K562 (cell line): Measurements from ENCODE around the gene LAPTM4A. TPM values are rescaled to one million over a fixed set of nuclear protein-coding genes. Genes with fewer than 3 reads are reported as not detected.

Source experiments
- ATAC-seq: fragments of 200-7000 bp; cut with Tn5 transposase; 3 replicates; pipeline ENCODE4 v1.9.1; 2020; ENCODE audit warnings: moderate library complexity
- BruUV-seq: library from RNA; stranded (reverse); fragments of 400-500 nt; replicated peaks from 2 replicates; lab custom pipeline; 2021; lab: Mats Ljungman, UMichigan
- CTCF ChIA-PET: fragments of 300-600 bp; formaldehyde crosslinking; extraction: SDS; loops from one replicate; lab custom pipeline; 2021; ENCODE audit warnings: low intra/inter-chr PET ratio; lab: Yijun Ruan, JAX
- POLR2A ChIA-PET: fragments of 300-600, 350-650 bp; sonication (Branson Sonifier 250); formaldehyde crosslinking; extraction: SDS; loops from one replicate; lab custom pipeline; 2021; ENCODE audit warnings: antibody characterized with exemption, inconsistent platforms; lab: Yijun Ruan, JAX
- DNase-seq, 4 experiments: peaks; one replicate each; pipeline versions ENCODE4 v3.0.0 to v3.0.0-alpha.2; 2011 to 2018; ENCODE audit warnings: low spot score in 3 of 4, mixed read lengths in 3 of 4; ENCODE audit errors: extremely low read depth in 1 of 4
- FAIRE-seq: peaks from 2 replicates; lab custom pipeline; 2011; peaks lifted over from hg19 to GRCh38; lab: Jason Lieb, UNC
- H2AFZ ChIP-seq: 2 replicates; pipeline ENCODE4 v1.6.0; 2011; ENCODE audit warnings: low read depth, low read length, control low read depth, inconsistent platforms
- H3K27ac ChIP-seq: fragments of 200-600 bp; 3 replicates; pipeline ENCODE4 v1.8.0; 2011; ENCODE audit warnings: low read depth, mild to moderate bottlenecking, control low read depth, inconsistent platforms, low read length, moderate library complexity, mixed read lengths; ENCODE audit errors: extremely low read depth
- H3K27me3 ChIP-seq, 2 experiments: fragments of 300-600 bp in 1 of 2; 2 replicates in 1 of 2; 3 replicates in 1 of 2; pipeline versions ENCODE4 v1.6.0 to v1.8.0; 2011; ENCODE audit warnings: inconsistent platforms in 2 of 2, low read length in 2 of 2, mild to moderate bottlenecking in 1 of 2, mixed read lengths in 1 of 2, moderate library complexity in 1 of 2; ENCODE audit not compliant: control insufficient read depth in 2 of 2, insufficient read depth in 2 of 2
- H3K36me3 ChIP-seq: fragments of 300-600 bp; 3 replicates; pipeline ENCODE4 v1.8.0; 2011; ENCODE audit warnings: mild to moderate bottlenecking, low read length, inconsistent platforms; ENCODE audit not compliant: control insufficient read depth, insufficient read depth
- H3K4me1 ChIP-seq, 2 experiments: fragments of 200-600 bp in 1 of 2; replicated peaks in 1 of 2; 2 replicates in 1 of 2; 3 replicates in 1 of 2; pipeline versions ENCODE4 v1.5.1 to v1.8.0; 2011; ENCODE audit warnings: inconsistent platforms in 2 of 2, low read length in 2 of 2, mild to moderate bottlenecking in 1 of 2, mixed read lengths in 1 of 2, moderate library complexity in 1 of 2; ENCODE audit not compliant: control insufficient read depth in 2 of 2, insufficient read depth in 2 of 2
- H3K4me2 ChIP-seq: 2 replicates; pipeline ENCODE4 v1.6.1; 2011; ENCODE audit warnings: low read length, control low read depth, inconsistent platforms, mixed read lengths; ENCODE audit not compliant: insufficient read depth
- H3K4me3 ChIP-seq: fragments of 200-600 bp; sonication (generic), shearing (Covaris generic); 2 replicates; pipeline ENCODE4 v1.5.1; 2016; ENCODE audit warnings: control low read depth, inconsistent platforms
- H3K79me2 ChIP-seq: fragments of 200-600 bp; 3 replicates; pipeline ENCODE4 v1.8.0; 2011; ENCODE audit warnings: low read length, inconsistent platforms; ENCODE audit not compliant: control insufficient read depth, insufficient read depth
- H3K9ac ChIP-seq, 2 experiments: 2 replicates each; pipeline versions ENCODE4 v1.6.0 to v1.6.1; 2011; ENCODE audit warnings: low read depth in 2 of 2, low read length in 2 of 2, control low read depth in 1 of 2, inconsistent platforms in 1 of 2, mild to moderate bottlenecking in 1 of 2, mixed read lengths in 1 of 2; ENCODE audit not compliant: insufficient read depth in 1 of 2
- H3K9me1 ChIP-seq: one replicate; pipeline ENCODE4 v1.6.0; 2011; ENCODE audit warnings: inconsistent platforms, mild to moderate bottlenecking, low read length, moderate library complexity; ENCODE audit not compliant: control insufficient read depth, insufficient read depth
- H3K9me3 ChIP-seq: replicated peaks from 2 replicates; pipeline ENCODE4 v1.5.1; 2011; ENCODE audit warnings: low read depth, low read length, inconsistent platforms; ENCODE audit not compliant: control insufficient read depth, insufficient read depth
- H4K20me1 ChIP-seq: replicated peaks from 2 replicates; pipeline ENCODE4 v1.6.1; 2011; ENCODE audit warnings: low read length, inconsistent platforms, mixed read lengths; ENCODE audit not compliant: control insufficient read depth, insufficient read depth
- ATF4 ChIP-seq: fragments of 450-650 bp; formaldehyde crosslinking; IDR thresholded peaks from 2 replicates; pipeline ENCODE4 v1.4.0; 2022; ENCODE audit warnings: mild to moderate bottlenecking, moderate library complexity
- ATF7 ChIP-seq: fragments of 450-650 bp; IDR thresholded peaks from 2 replicates; pipeline ENCODE4 v1.7.1; 2014; ENCODE audit warnings: mild to moderate bottlenecking, moderate library complexity
- NFATC3 ChIP-seq: fragments of 450-650 bp; IDR thresholded peaks from 2 replicates; pipeline ENCODE4 v1.6.1; 2017; ENCODE audit warnings: mild to moderate bottlenecking
- SMARCB1 ChIP-seq: IDR thresholded peaks from 2 replicates; pipeline ENCODE4 v1.6.1; 2011; ENCODE audit warnings: improper control_type of control experiment, low read depth; ENCODE audit not compliant: insufficient read length
- TAL1 ChIP-seq: fragments of 450-650 bp; IDR thresholded peaks from 2 replicates; pipeline ENCODE4 v1.6.1; 2016; ENCODE audit warnings: mild to moderate bottlenecking
- TBL1XR1 ChIP-seq, 2 experiments: IDR thresholded peaks; 2 replicates each; pipeline ENCODE4 v1.6.1; 2012; ENCODE audit warnings: improper control_type of control experiment in 2 of 2, low read length in 2 of 2, mild to moderate bottlenecking in 1 of 2
- TCF15 ChIP-seq: fragments of 250-450 bp; sonication (Bioruptor Pico); IDR thresholded peaks from 2 replicates; pipeline ENCODE4 v1.8.0; 2022; ENCODE audit warnings: moderate library complexity, mild to moderate bottlenecking, inconsistent platforms
- ZNF280A ChIP-seq: fragments of 450-650 bp; IDR thresholded peaks from 2 replicates; pipeline ENCODE4 v1.6.1; 2018; ENCODE audit warnings: mild to moderate bottlenecking, low read depth; ENCODE audit not compliant: partially characterized antibody
- ZNF395 ChIP-seq: fragments of 200-800 bp; sonication (Bioruptor generic); IDR thresholded peaks from 2 replicates; pipeline ENCODE4 v1.6.1; 2017; ENCODE audit warnings: missing genetic modification characterization, missing compliant biosample characterization
- WGBS: fragments of 100-300 bp; shearing (Covaris generic); methylation state at CpG from one replicate; pipeline ENCODE4 v1.1.6; 2016; ENCODE audit warnings: low coverage, mixed read lengths; ENCODE audit not compliant: insufficient coverage; ENCODE audit errors: missing lambda C conversion rate; 5-methylcytosine and 5-hydroxymethylcytosine counted together
- in situ Hi-C: fragments of 300-500 bp; cut with MboI; formaldehyde crosslinking; loops from 4 replicates; pipeline ENCODE4 v1.15.0; 2018; ENCODE audit warnings: inconsistent platforms, mixed read lengths
- intact Hi-C: fragments of 100-400 bp; cut with micrococcal nuclease; formaldehyde crosslinking; loops from 2 replicates; pipeline ENCODE4 v1.14.2; 2022
- polyA plus RNA-seq, 8 experiments: library from polyadenylated mRNA; depleted of rRNA in 4 of 8; stranded (reverse) in 5 of 8; unstranded in 3 of 8; fragments of >200 nt; fragmentation: Nextera tagmentation in 2 of 8; fragmentation: Illumina TruSeq in 1 of 8; extraction: Ambion mirVana in 2 of 8; extraction: Trizol in 1 of 8; gene quantifications; 2 replicates each; pipeline versions ENCODE4 v1.2.1 to v1.2.3, GENCODE V29; 2011 to 2014; ENCODE audit warnings: inconsistent platforms in 1 of 8, missing spikeins in 1 of 8
- total RNA-seq, 7 experiments: library from RNA; depleted of rRNA in 6 of 7; stranded (reverse); fragments of >200 nt in 6 of 7; fragmentation: Illumina TruSeq in 2 of 7; extraction: Trizol in 2 of 7; gene quantifications; 2 replicates each; pipeline versions ENCODE4 v1.2.1 to v1.2.3, GENCODE V29; 2011 to 2021; ENCODE audit warnings: low replicate concordance in 1 of 7

The LAPTM4A gene
- total and polyA plus RNA-seq, 9 of the 15 experiments (the other 6 are each of a cell fraction or from before 2014, with no cell fraction given): 13.4 to 157 (median 50.1) TPM

- no peak for ATAC-seq
- Histone ChIP-seq H3K4me2 (no peak overlapping the region), H4K20me1 (no peaks in the 10 kb centered on the region; the same call in none of the 2 replicates), H3K9me3 (no peaks in the 10 kb centered on the region), H3K9me1 (no peaks in the 10 kb centered on the region), H3K27me3 (no peaks in the 10 kb centered on the region), H3K79me2 (peaks cover 22% of the 10 kb centered on the region), H3K36me3 (peaks cover 91% of the 10 kb centered on the region), H3K4me1 (no peaks in the 10 kb centered on the region; a peak in 2 of 5 replicates), H2AFZ (no peak overlapping the region), H3K27ac (no peak overlapping the region), H3K4me3 (no peak overlapping the region), H3K9ac (no peak overlapping the region)
- POLR2A ChIA-PET: interaction anchor here (0.7 to 0.8 kb wide), 2 partner anchors 10 to 507 kb away, joined by 3 to 4 read pairs; no protein-coding TSS in a partner anchor
- BruUV-seq: no TSS peak
- TF ChIP-seq TBL1XR1 (IDR thresholded peaks at IDR 0.05; ENCODE audit: low read length in 2 of 2): no peak
- no peak for TF ChIP-seq ZNF280A
- no peak for TF ChIP-seq ZNF395 (CRISPR knock-in tag)
- no peak for TF ChIP-seq TAL1
- no peak for TF ChIP-seq NFATC3
- TF ChIP-seq TCF15 (CRISPR knock-in tag): no peak
- no peak for TF ChIP-seq ATF4 (CRISPR knock-in tag)
- no peak for TF ChIP-seq SMARCB1
- no peak for TF ChIP-seq ATF7
- in situ Hi-C loops (no loop called here), intact Hi-C loops (no loop called here)
- no peak for DNase-seq
- CTCF ChIA-PET: no interaction called here
- FAIRE-seq: no peak
- 100% methylated on average over 2 of the region's 2 CpGs for WGBS
Measured at GRCh38 chr2:20037660-20038059, 13.8 kb downstream of the LAPTM4A start.
